ENCODE results near the gene TRPM1. TPM values are rescaled to one million over a fixed set of nuclear protein-coding genes. Genes with fewer than 3 reads are reported as not detected.

Gene TRPM1
- total and polyA plus RNA-seq, 9 of the 15 experiments (the other 6 are each of a cell fraction or from before 2014, with no cell fraction given): 0.01 to 0.06 (median 0.03) TPM; not detected in 5

DNA sequence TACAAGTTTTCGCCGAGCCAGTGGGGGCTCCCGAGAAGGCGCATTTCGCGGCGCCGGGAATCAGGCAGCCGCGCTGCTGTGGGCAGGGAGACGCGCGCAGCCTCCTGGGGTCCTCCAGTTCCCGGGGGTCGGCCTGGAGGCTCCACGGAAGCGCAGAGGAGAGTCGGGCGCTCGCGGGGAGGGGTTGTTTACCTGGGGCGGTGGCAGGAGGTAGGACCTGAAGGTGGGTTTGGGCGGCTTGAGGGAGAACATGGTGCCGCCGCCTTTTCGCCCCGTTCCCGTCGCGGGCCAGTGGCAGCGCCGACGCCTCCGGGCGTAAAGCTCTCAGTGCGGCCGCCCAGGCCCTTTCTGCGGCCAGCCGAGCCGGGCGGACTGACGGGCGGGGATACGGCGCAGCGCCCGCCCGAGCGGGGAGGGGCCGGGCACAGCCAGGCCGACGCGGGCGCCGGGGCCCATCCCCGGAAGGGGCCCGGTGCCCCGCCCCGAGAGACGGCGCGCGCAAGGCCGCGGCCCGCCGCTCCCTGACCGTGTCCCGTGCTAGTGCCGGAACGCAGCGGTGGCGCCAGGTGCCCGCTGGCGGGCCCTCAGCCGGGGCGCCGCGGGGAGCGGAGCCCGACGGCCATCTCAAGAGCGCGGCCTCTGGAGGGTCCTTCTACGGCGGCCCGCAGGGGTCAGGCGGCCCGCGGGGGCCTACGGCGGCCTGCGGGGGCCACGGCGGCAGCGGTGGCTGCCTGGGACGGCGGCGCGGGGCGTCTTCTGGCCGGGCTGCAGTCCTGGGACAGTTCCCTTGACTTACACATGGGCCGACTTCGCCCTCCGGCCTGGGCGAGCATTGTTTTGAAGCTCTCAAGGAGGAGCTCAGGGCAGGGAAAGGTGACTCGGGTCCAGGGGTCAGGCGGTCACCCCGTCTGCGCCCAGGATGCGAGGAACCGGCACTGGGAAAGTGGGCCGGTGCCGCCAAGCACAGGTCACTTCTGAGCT is 110.0 kb downstream of the TRPM1 start, which contains the start of gene MTMR10 (continued):
- TF ChIP-seq TEAD2 (tag; IDR thresholded peaks at IDR 0.05) (no peak), ZBTB17 (CRISPR knock-in tag; IDR thresholded peaks at IDR 0.05) (no peak), SREBF2 (CRISPR knock-in tag; IDR thresholded peaks at IDR 0.05) (no peak), BRD4 (IDR thresholded peaks at IDR 0.05) (no peak), GATAD2B (IDR thresholded peaks at IDR 0.05; ENCODE audit: borderline replicate concordance) (peak; percentile 93), FOSL1 (tag; conservative IDR thresholded peaks at IDR 0.05) (peak; percentile 31; the same call in 1 of the 2 replicates), NFE2L1 (tag; IDR thresholded peaks at IDR 0.05; ENCODE audit: borderline replicate concordance, low read depth) (no peak), FOXM1 (IDR thresholded peaks at IDR 0.05; ENCODE audit: low read depth) (no peak), FOXM1 (CRISPR knock-in tag; IDR thresholded peaks at IDR 0.05; ENCODE audit: low read depth) (0 out of 2 replicates have a peak, but pooled peaks have one; percentile 78), NFYB (IDR thresholded peaks at IDR 0.05; ENCODE audit: extremely low read depth, insufficient read length) (no peak), HMG20B (CRISPR knock-in tag; IDR thresholded peaks at IDR 0.05) (no peak), MAZ (CRISPR knock-in tag; conservative IDR thresholded peaks at IDR 0.05 in 1 of 2, IDR thresholded peaks at IDR 0.05 in 1 of 2) (peak; percentile 69 to 85), ZNF551 (CRISPR knock-in tag; IDR thresholded peaks at IDR 0.05) (no peak), MAFF (IDR thresholded peaks at IDR 0.05; ENCODE audit: low read length) (no peak), ZBTB8A (IDR thresholded peaks at IDR 0.05; ENCODE audit: partially characterized antibody) (no peak), DPF2 (IDR thresholded peaks at IDR 0.05) (no peak)
- TF ChIP-seq, protein P1, sequence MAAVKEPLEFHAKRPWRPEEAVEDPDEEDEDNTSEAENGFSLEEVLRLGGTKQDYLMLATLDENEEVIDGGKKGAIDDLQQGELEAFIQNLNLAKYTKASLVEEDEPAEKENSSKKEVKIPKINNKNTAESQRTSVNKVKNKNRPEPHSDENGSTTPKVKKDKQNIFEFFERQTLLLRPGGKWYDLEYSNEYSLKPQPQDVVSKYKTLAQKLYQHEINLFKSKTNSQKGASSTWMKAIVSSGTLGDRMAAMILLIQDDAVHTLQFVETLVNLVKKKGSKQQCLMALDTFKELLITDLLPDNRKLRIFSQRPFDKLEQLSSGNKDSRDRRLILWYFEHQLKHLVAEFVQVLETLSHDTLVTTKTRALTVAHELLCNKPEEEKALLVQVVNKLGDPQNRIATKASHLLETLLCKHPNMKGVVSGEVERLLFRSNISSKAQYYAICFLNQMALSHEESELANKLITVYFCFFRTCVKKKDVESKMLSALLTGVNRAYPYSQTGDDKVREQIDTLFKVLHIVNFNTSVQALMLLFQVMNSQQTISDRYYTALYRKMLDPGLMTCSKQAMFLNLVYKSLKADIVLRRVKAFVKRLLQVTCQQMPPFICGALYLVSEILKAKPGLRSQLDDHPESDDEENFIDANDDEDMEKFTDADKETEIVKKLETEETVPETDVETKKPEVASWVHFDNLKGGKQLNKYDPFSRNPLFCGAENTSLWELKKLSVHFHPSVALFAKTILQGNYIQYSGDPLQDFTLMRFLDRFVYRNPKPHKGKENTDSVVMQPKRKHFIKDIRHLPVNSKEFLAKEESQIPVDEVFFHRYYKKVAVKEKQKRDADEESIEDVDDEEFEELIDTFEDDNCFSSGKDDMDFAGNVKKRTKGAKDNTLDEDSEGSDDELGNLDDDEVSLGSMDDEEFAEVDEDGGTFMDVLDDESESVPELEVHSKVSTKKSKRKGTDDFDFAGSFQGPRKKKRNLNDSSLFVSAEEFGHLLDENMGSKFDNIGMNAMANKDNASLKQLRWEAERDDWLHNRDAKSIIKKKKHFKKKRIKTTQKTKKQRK (IDR thresholded peaks at IDR 0.05; ENCODE audit: borderline replicate concordance, low read depth, low read length): no peak
- TF ChIP-seq, protein P2, sequence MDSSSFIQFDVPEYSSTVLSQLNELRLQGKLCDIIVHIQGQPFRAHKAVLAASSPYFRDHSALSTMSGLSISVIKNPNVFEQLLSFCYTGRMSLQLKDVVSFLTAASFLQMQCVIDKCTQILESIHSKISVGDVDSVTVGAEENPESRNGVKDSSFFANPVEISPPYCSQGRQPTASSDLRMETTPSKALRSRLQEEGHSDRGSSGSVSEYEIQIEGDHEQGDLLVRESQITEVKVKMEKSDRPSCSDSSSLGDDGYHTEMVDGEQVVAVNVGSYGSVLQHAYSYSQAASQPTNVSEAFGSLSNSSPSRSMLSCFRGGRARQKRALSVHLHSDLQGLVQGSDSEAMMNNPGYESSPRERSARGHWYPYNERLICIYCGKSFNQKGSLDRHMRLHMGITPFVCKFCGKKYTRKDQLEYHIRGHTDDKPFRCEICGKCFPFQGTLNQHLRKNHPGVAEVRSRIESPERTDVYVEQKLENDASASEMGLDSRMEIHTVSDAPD (CRISPR knock-in tag; IDR thresholded peaks at IDR 0.05): no peak
- TF ChIP-seq, protein P3, sequence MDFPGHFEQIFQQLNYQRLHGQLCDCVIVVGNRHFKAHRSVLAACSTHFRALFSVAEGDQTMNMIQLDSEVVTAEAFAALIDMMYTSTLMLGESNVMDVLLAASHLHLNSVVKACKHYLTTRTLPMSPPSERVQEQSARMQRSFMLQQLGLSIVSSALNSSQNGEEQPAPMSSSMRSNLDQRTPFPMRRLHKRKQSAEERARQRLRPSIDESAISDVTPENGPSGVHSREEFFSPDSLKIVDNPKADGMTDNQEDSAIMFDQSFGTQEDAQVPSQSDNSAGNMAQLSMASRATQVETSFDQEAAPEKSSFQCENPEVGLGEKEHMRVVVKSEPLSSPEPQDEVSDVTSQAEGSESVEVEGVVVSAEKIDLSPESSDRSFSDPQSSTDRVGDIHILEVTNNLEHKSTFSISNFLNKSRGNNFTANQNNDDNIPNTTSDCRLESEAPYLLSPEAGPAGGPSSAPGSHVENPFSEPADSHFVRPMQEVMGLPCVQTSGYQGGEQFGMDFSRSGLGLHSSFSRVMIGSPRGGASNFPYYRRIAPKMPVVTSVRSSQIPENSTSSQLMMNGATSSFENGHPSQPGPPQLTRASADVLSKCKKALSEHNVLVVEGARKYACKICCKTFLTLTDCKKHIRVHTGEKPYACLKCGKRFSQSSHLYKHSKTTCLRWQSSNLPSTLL (IDR thresholded peaks at IDR 0.05): no peak
